ENCODE data around the gene GDAP1L1.

GRCh38 chr20:44301285-44301684 lies 54.2 kb downstream of the GDAP1L1 start:
- no peak for TF ChIP-seq POLR2AphosphoS5 (IDR thresholded peaks at IDR 0.05)
- no peak for TF ChIP-seq CTCF (IDR thresholded peaks at IDR 0.05; ENCODE audit: poor library complexity, severe bottlenecking)
- no peak for TF ChIP-seq EZH2 (IDR thresholded peaks at IDR 0.05; ENCODE audit: borderline replicate concordance, insufficient read depth, low read length, poor library complexity, severe bottlenecking)
- TF ChIP-seq SMC3 (conservative IDR thresholded peaks at IDR 0.05; ENCODE audit: poor library complexity): no peak
- TF ChIP-seq TAF1 (IDR thresholded peaks at IDR 0.05; ENCODE audit: low read depth): no peak
- no peak for TF ChIP-seq REST (IDR thresholded peaks at IDR 0.05; ENCODE audit: borderline replicate concordance)
- no peak for TF ChIP-seq EP300 (conservative IDR thresholded peaks at IDR 0.05; ENCODE audit: poor library complexity, severe bottlenecking)
- TF ChIP-seq MXI1 (conservative IDR thresholded peaks at IDR 0.05; ENCODE audit: poor library complexity, severe bottlenecking): no peak
- TF ChIP-seq RAD21 (conservative IDR thresholded peaks at IDR 0.05): no peak

All from neural cell (in vitro differentiated cells).